ENCODE results near the gene RFESD. TPM values are rescaled to one million over a fixed set of nuclear protein-coding genes. Genes with fewer than 3 reads are reported as not detected.

RFESD gene
- total and polyA plus RNA-seq, 10 of the 15 experiments (the other 5 are each of a cell fraction or from before 2014, with no cell fraction given), result 1.9 to 14.7 (median 4.9) TPM

DNA sequence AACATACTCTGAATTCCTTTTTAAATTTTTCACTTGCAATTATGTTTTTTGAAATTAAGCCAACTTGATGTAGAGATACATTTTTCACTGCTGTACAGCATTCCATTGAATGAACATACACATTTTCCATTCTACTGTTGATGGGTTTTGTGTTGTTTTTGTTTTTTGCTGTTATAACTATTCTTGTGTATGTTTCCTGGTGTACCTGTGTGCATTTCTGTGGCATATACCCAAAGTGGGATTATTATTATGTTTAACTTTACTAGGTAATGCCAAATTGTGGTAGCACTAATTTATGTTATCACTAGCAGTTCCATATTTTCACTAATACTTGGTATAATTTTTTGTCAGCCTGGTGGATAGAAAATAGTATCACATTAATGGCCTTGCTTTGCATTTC, 2.7 kb downstream of the RFESD start:
- no TSS peak for BruUV-seq (replicated peaks)

More for the DNA sequence above, 2.7 kb downstream of the RFESD start:
- no peaks in the 10 kb centered on the region for H4K20me1 ChIP-seq (ENCODE audit: control insufficient read depth, insufficient read depth)
- POLR2A ChIA-PET, result interaction anchor here (0.6 to 0.7 kb wide), 2 partner anchors 160 to 902 kb away, joined by 4 to 12 read pairs; no protein-coding TSS in a partner anchor
- no peaks in the 10 kb centered on the region for H3K36me3 ChIP-seq (ENCODE audit: control insufficient read depth in 2 of 2, insufficient read depth in 2 of 2, low read length in 1 of 2)
- H2AFZ ChIP-seq (ENCODE audit: control insufficient read depth, low read depth, low read length), result no peak overlapping the region
- intact Hi-C loops (cut with micrococcal nuclease; ENCODE audit: unreplicated experiment), result loop anchor here (10.0 kb wide), 2 partner anchors 306 to 686 kb away; no protein-coding TSS in a partner anchor
- H3K27ac ChIP-seq (ENCODE audit: control insufficient read depth, insufficient read depth), result no peak overlapping the region
- no peak for DNase-seq (ENCODE audit: low read depth, low spot score)
- TF ChIP-seq MYC (IDR thresholded peaks at IDR 0.05; ENCODE audit: insufficient read depth, insufficient read length, insufficient replicate concordance, low read length, severe bottlenecking), result no peak
- TF ChIP-seq POLR2A (IDR thresholded peaks at IDR 0.05; ENCODE audit: low read depth, low read length), result no peak
- no peak for TF ChIP-seq SUZ12 (IDR thresholded peaks at IDR 0.05; ENCODE audit: unreplicated experiment)
- TF ChIP-seq, protein P1, sequence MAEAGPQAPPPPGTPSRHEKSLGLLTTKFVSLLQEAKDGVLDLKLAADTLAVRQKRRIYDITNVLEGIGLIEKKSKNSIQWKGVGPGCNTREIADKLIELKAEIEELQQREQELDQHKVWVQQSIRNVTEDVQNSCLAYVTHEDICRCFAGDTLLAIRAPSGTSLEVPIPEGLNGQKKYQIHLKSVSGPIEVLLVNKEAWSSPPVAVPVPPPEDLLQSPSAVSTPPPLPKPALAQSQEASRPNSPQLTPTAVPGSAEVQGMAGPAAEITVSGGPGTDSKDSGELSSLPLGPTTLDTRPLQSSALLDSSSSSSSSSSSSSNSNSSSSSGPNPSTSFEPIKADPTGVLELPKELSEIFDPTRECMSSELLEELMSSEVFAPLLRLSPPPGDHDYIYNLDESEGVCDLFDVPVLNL (IDR thresholded peaks at IDR 0.05; ENCODE audit: low read depth, low read length), result no peak
- TF ChIP-seq LARP7 (IDR thresholded peaks at IDR 0.05), result no peak
- no peak for TF ChIP-seq RFX5 (IDR thresholded peaks at IDR 0.05; ENCODE audit: low read depth, low read length)
- TF ChIP-seq RCOR1 (conservative IDR thresholded peaks at IDR 0.05; ENCODE audit: low read depth, low read length), result no peak
- TF ChIP-seq SMAD1 (IDR thresholded peaks at IDR 0.05; ENCODE audit: low read depth, partially characterized antibody), result no peak
- TF ChIP-seq IRF4 (IDR thresholded peaks at IDR 0.05; ENCODE audit: low read depth, low read length), result no peak
- TF ChIP-seq, protein P2, sequence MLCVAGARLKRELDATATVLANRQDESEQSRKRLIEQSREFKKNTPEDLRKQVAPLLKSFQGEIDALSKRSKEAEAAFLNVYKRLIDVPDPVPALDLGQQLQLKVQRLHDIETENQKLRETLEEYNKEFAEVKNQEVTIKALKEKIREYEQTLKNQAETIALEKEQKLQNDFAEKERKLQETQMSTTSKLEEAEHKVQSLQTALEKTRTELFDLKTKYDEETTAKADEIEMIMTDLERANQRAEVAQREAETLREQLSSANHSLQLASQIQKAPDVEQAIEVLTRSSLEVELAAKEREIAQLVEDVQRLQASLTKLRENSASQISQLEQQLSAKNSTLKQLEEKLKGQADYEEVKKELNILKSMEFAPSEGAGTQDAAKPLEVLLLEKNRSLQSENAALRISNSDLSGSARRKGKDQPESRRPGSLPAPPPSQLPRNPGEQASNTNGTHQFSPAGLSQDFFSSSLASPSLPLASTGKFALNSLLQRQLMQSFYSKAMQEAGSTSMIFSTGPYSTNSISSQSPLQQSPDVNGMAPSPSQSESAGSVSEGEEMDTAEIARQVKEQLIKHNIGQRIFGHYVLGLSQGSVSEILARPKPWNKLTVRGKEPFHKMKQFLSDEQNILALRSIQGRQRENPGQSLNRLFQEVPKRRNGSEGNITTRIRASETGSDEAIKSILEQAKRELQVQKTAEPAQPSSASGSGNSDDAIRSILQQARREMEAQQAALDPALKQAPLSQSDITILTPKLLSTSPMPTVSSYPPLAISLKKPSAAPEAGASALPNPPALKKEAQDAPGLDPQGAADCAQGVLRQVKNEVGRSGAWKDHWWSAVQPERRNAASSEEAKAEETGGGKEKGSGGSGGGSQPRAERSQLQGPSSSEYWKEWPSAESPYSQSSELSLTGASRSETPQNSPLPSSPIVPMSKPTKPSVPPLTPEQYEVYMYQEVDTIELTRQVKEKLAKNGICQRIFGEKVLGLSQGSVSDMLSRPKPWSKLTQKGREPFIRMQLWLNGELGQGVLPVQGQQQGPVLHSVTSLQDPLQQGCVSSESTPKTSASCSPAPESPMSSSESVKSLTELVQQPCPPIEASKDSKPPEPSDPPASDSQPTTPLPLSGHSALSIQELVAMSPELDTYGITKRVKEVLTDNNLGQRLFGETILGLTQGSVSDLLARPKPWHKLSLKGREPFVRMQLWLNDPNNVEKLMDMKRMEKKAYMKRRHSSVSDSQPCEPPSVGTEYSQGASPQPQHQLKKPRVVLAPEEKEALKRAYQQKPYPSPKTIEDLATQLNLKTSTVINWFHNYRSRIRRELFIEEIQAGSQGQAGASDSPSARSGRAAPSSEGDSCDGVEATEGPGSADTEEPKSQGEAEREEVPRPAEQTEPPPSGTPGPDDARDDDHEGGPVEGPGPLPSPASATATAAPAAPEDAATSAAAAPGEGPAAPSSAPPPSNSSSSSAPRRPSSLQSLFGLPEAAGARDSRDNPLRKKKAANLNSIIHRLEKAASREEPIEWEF (IDR thresholded peaks at IDR 0.05; ENCODE audit: insufficient replicate concordance, low read depth, low read length), result no peak
- no peak for TF ChIP-seq SPI1 (IDR thresholded peaks at IDR 0.05; ENCODE audit: borderline replicate concordance, insufficient read depth, low read depth, low read length)
- CTCF ChIA-PET, result no interaction called here
- FAIRE-seq, result no peak
- RAD21 ChIA-PET (ENCODE audit: unreplicated experiment), result interaction anchor here (0.6 kb wide), 1 partner anchor 192 kb away, joined by 3 read pairs; no protein-coding TSS in a partner anchor
- no peak overlapping the region for H3K9ac ChIP-seq (ENCODE audit: control insufficient read depth, insufficient read depth, low read length)
- in situ Hi-C loops (cut with MboI), result no loop called here
- H3K4me1 ChIP-seq (ENCODE audit: control insufficient read depth, insufficient read depth, low read length), result peaks cover 5% of the 10 kb centered on the region
- H3K79me2 ChIP-seq (ENCODE audit: control insufficient read depth, insufficient read depth, low read length), result no peaks in the 10 kb centered on the region
- H3K27me3 ChIP-seq (replicated peaks in 1 of 2; ENCODE audit: control insufficient read depth in 2 of 2, insufficient read depth in 2 of 2, low read length in 1 of 2), result no peaks in the 10 kb centered on the region
- no peak overlapping the region for H3K4me2 ChIP-seq (ENCODE audit: control insufficient read depth, insufficient read depth)
- SMC1A ChIA-PET (ENCODE audit: uncharacterized antibody, unreplicated experiment), result interaction anchor here (0.6 to 0.7 kb wide), 2 partner anchors 16 to 132 kb away, joined by 3 read pairs; no protein-coding TSS in a partner anchor
- no peak overlapping the region for H3K4me3 ChIP-seq
- H3K9me3 ChIP-seq (replicated peaks; ENCODE audit: control insufficient read depth, insufficient read depth, low read length), result no peaks in the 10 kb centered on the region
- ATAC-seq, result no peak

Measured in GM12878 (cell line).